Smooth muscle cell of the brain vasculature (primary cell): Measurements from ENCODE around the gene SLC16A3.

Experiments
- DNase-seq: peaks from one replicate; pipeline ENCODE4 v3.0.0-alpha.2; 2012; ENCODE audit warnings: low read depth, low spot score

Gene SLC16A3

DNA sequence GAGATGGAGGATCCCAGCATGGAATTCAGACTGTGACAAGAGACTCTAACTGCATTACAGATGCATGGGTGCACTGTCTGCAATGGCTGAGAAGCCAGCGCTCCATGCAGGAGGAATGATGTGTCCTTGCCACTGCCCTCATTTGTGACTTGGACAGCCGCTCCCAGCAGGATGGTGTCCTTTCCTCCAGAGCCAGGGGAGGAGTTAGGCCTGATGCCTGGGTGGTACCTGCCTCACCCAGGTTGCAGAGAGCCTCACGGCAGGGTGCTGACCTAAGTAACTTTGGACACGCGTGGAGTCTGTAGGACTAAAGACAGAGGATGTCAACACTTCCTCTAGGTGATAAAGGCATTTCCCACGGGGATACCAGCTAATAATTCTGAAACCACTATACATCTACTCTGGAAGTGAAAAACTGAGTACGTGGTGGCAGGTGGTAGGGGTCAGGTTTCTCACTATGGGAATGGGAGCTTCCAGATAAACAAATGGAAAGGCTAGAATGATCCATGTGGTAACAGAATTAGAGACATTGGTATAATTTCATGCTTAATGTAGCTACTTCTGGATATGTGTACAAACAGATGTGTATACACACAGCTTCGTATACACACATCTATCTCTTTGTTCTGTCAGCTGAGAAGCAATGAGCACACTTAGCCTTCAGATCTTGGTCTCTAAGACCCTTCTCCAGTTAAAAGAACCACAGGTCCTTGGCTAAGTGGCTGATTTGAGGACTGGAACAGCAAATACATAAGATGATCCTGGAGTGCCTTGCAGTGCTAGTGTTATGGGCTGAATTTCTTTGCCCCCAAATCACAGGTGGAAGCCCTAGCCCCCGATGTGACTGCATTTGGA is 58.4 kb downstream of the SLC16A3 start:
- DNase-seq, result no peak

DNA sequence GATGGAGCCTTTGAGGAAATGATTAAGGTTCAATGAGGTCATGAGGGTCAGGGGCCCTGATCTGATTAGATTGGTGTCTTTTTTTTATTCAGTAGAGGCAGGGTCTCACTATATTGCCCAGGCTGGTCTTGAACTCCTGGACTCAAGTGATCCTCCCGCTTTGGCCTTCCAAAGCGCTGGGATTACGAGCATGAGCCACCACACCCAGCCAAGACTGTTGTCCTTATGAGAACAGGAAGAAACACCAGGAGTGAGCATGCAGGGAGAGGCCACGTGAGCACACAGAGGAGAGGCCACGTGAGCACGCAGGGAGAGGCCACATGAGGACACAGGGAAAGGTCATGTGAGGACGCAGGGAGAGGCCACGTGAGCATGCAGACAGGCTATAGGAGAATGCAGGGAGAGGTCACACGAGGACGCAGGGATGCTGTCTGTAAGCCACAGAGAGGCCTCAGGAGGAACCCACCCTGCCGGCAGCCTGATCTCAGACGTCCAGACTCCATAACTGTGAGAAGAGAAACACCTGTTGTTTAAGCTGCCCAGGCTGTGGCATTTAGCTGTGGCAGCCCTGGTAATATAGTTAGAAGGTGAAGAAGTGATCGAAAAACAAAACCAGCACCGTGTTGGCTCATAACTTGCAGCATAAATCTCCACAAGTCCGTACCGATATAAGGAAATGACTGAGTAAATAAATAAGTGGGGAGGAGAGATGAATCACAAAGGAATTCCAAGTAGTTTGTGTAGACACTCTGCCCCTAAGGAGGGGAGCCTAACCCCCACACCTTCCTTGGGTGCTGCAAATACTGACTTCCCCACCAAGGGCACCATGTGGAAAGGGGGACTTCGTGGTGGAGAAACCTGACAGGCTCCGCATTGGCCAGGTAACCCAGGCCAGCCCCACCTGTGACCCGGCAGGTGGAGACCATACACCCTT is 59.3 kb downstream of the SLC16A3 start:
- peak; percentile 85 for DNase-seq
